Smooth muscle cell (in vitro differentiated cells): ENCODE measurements around the gene WWP2. TPM values are rescaled to one million over a fixed set of nuclear protein-coding genes. Genes with fewer than 3 reads are reported as not detected.

Source experiments
- DNase-seq: peaks from one replicate; lab custom pipeline; 2025; ENCODE audit not compliant: unreplicated experiment; lab: John Stamatoyannopoulos, UW
- H2AFZ ChIP-seq: fragments of 200-600 bp; sonication (generic); 2 replicates; pipeline ENCODE4 v1.6.0; 2016; ENCODE audit warnings: antibody characterized with exemption, low read depth, mild to moderate bottlenecking
- H3F3A ChIP-seq: fragments of 200-600 bp; sonication (generic); 2 replicates; pipeline ENCODE4 v1.6.0; 2017; ENCODE audit warnings: antibody characterized with exemption, low read depth
- H3K27ac ChIP-seq: fragments of 200-600 bp; sonication (generic); 2 replicates; pipeline ENCODE4 v1.5.1; 2016; ENCODE audit warnings: low read depth, mild to moderate bottlenecking
- H3K27me3 ChIP-seq: fragments of 200-600 bp; sonication (generic); 2 replicates; pipeline ENCODE4 v1.6.1; 2016; ENCODE audit warnings: low read depth, mild to moderate bottlenecking
- H3K36me3 ChIP-seq: fragments of 200-600 bp; sonication (generic); 2 replicates; pipeline ENCODE4 v1.5.1; 2016; ENCODE audit warnings: low read depth
- H3K4me1 ChIP-seq: fragments of 200-600 bp; sonication (generic); 2 replicates; pipeline ENCODE4 v1.5.1; 2016; ENCODE audit warnings: low read depth
- H3K4me2 ChIP-seq: fragments of 200-600 bp; sonication (generic); 2 replicates; pipeline ENCODE4 v1.6.0; 2016; ENCODE audit warnings: mild to moderate bottlenecking
- H3K4me3 ChIP-seq: fragments of 200-600 bp; sonication (generic); 2 replicates; pipeline ENCODE4 v1.5.1; 2016; ENCODE audit warnings: mild to moderate bottlenecking
- H3K79me2 ChIP-seq: fragments of 200-600 bp; sonication (generic); 2 replicates; pipeline ENCODE4 v1.6.0; 2016; ENCODE audit warnings: low read depth, mild to moderate bottlenecking
- H3K9ac ChIP-seq: fragments of 200-600 bp; sonication (generic); 2 replicates; pipeline ENCODE4 v1.6.0; 2016; ENCODE audit warnings: low read depth
- H3K9me3 ChIP-seq: fragments of 200-600 bp; sonication (generic); replicated peaks from 2 replicates; pipeline ENCODE4 v1.5.1; 2016; ENCODE audit warnings: low read depth
- H4K20me1 ChIP-seq: fragments of 200-600 bp; sonication (generic); 2 replicates; pipeline ENCODE4 v1.6.0; 2016; ENCODE audit warnings: low read depth
- CTCF ChIP-seq: fragments of 200-600 bp; sonication (generic); IDR thresholded peaks from 2 replicates; pipeline ENCODE4 v1.5.1; 2017; ENCODE audit warnings: borderline replicate concordance, mild to moderate bottlenecking, antibody characterized with exemption; ENCODE audit not compliant: insufficient read depth, poor library complexity, severe bottlenecking
- WGBS: methylation state at CpG from one replicate; pipeline ENCODE4 v1.1.7; 2016; ENCODE audit warnings: low lambda C conversion rate; 5-methylcytosine and 5-hydroxymethylcytosine counted together
- polyA plus RNA-seq: library from polyadenylated mRNA; unstranded; fragments of >200 nt; fragmentation: Nextera tagmentation; extraction: Ambion mirVana; gene quantifications from 2 replicates; pipeline ENCODE4 v1.2.1, GENCODE V29; 2016
- total RNA-seq: library from RNA; depleted of rRNA; stranded (reverse); fragments of >200 nt; gene quantifications from 2 replicates; pipeline ENCODE4 v1.2.3, GENCODE V29; 2014

The WWP2 gene
- total and polyA plus RNA-seq, 2 experiments from 2014 or later = 7.8 to 9.0 TPM

- Histone ChIP-seq H3K27me3 (no peaks in the 10 kb centered on the region), H3F3A (no peaks in the 10 kb centered on the region), H3K4me3 (no peak overlapping the region), H3K9ac (no peak overlapping the region), H3K9me3 (no peaks in the 10 kb centered on the region), H2AFZ (no peak overlapping the region), H3K4me1 (peaks cover 4% of the 10 kb centered on the region), H3K4me2 (no peak overlapping the region), H3K79me2 (peaks cover 5% of the 10 kb centered on the region), H4K20me1 (no peaks in the 10 kb centered on the region), H3K36me3 (no peaks in the 10 kb centered on the region), H3K27ac (no peak overlapping the region)
- no peak for DNase-seq
- 100% methylated on average over 2 of the region's 2 CpGs for WGBS
- no peak for TF ChIP-seq CTCF
These were observed 32.4 kb downstream of the WWP2 start for GRCh38 chr16:69794486-69794885.

GRCh38 chr16:69796285-69797118 is 34.4 kb downstream of the WWP2 start:
- H2AFZ ChIP-seq = no peak overlapping the region
- TF ChIP-seq CTCF = peak; percentile 88
- H3K27ac ChIP-seq = no peak overlapping the region
- 47% methylated on average over 19 of the region's 19 CpGs for WGBS
- no peaks in the 10 kb centered on the region for H3K27me3 ChIP-seq
- no peaks in the 10 kb centered on the region for H3F3A ChIP-seq
- peaks cover 5% of the 10 kb centered on the region for H3K79me2 ChIP-seq
- H3K4me1 ChIP-seq = peaks cover 4% of the 10 kb centered on the region
- H3K4me3 ChIP-seq = no peak overlapping the region
- H3K36me3 ChIP-seq = no peaks in the 10 kb centered on the region
- no peak overlapping the region for H3K4me2 ChIP-seq
- DNase-seq = no peak
- no peaks in the 10 kb centered on the region for H4K20me1 ChIP-seq
- no peak overlapping the region for H3K9ac ChIP-seq
- no peaks in the 10 kb centered on the region for H3K9me3 ChIP-seq

- no peaks in the 10 kb centered on the region for H3F3A ChIP-seq
- no peak overlapping the region for H3K27ac ChIP-seq
- H4K20me1 ChIP-seq = no peaks in the 10 kb centered on the region
- TF ChIP-seq CTCF = peak; percentile 35
- H3K79me2 ChIP-seq = peaks cover 5% of the 10 kb centered on the region
- no peak overlapping the region for H3K9ac ChIP-seq
- H3K36me3 ChIP-seq = no peaks in the 10 kb centered on the region
- no peak overlapping the region for H2AFZ ChIP-seq
- WGBS = 79% methylated on average over 8 of the region's 8 CpGs
- no peaks in the 10 kb centered on the region for H3K27me3 ChIP-seq
- H3K4me3 ChIP-seq = no peak overlapping the region
- no peak overlapping the region for H3K4me2 ChIP-seq
- no peak for DNase-seq
- H3K4me1 ChIP-seq = peaks cover 4% of the 10 kb centered on the region
- H3K9me3 ChIP-seq = no peaks in the 10 kb centered on the region
These were observed 36.3 kb downstream of the WWP2 start for GRCh38 chr16:69798466-69798865.

GRCh38 chr16:69799611-69800031 is 37.5 kb downstream of the WWP2 start:
- Histone ChIP-seq H3K9ac (no peak overlapping the region), H3K79me2 (peaks cover 5% of the 10 kb centered on the region), H3K36me3 (no peaks in the 10 kb centered on the region), H4K20me1 (no peaks in the 10 kb centered on the region), H3F3A (no peaks in the 10 kb centered on the region), H3K4me3 (no peak overlapping the region), H2AFZ (no peak overlapping the region), H3K27me3 (no peaks in the 10 kb centered on the region), H3K27ac (no peak overlapping the region), H3K9me3 (no peaks in the 10 kb centered on the region), H3K4me2 (no peak overlapping the region), H3K4me1 (peaks cover 4% of the 10 kb centered on the region)
- DNase-seq = no peak
- WGBS = 80% methylated on average over 11 of the region's 11 CpGs
- TF ChIP-seq CTCF = no peak
